Measurements from ENCODE around the gene TFAP2C. TPM values are rescaled to one million over a fixed set of nuclear protein-coding genes. Genes with fewer than 3 reads are reported as not detected.

Gene TFAP2C
- 6.9 TPM for total RNA-seq (2021; ENCODE audit: unreplicated experiment)
- polyA plus RNA-seq (2012) = 3.5 and 4.1 TPM in 2 replicates
- percentile 57 among the genes with signal in this experiment for Bru-seq, nascent RNA
- BruChase-seq, experiment 1, labeled RNA remaining after a 6-hour chase = percentile 48 among the genes with signal in this experiment
- BruChase-seq, experiment 2, labeled RNA remaining after a 2-hour chase = percentile 70 among the genes with signal in this experiment
- long read RNA-seq, transcript TFAP2C-201 (7 exons, 2,866 nt) = major isoform, 8 of 16 reads
- long read RNA-seq, partial matches to known transcripts = 8 of 16 reads
- long read RNA-seq, other reads (novel, unspliced or antisense) = 0 of 16 reads

DNA sequence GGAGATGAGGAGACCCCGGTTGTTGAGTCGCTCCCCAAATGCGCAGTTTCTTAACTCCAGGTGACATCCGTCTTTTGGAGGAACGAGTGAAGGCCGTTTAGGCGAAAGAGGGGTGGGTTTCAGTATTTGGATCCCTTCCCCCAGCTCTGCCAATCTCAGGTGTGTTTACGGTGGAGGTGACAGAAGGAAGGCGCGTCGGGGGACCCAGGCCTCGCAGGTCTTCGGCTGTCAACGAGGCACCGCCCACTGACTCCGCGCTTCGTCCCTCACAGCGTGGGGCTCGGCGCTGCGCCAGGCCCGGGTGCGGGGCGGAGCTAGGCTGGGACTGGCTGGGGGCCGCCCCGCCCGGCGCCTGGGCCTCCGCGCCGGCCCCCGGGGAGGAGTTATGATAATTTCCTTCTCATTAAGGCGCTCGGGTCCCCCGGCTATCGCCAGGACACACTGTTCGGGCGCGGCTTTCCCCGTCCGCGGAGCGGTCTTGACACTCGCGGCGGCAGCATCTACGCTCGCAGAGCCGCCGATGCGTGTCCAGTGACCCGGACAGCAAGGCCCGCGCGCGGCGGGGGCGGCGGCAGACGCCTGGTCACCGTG lies at the start of gene TFAP2C:
TFAP2C (plus strand) TSS at position 434 of the 591 bp plus-strand sequence. CDS start 239 bp downstream, outside the sequence.
- TF ChIP-seq, protein P1, sequence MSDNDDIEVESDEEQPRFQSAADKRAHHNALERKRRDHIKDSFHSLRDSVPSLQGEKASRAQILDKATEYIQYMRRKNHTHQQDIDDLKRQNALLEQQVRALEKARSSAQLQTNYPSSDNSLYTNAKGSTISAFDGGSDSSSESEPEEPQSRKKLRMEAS (IDR thresholded peaks at IDR 0.05) = peak; percentile 89
- TF ChIP-seq EZH2 (IDR thresholded peaks at IDR 0.05) (no peak), POLR2AphosphoS5 (IDR thresholded peaks at IDR 0.05; ENCODE audit: low read depth, low read length) (peak; percentile 72), EGR1 (IDR thresholded peaks at IDR 0.05; ENCODE audit: low read depth) (peak; percentile 26; the same call in 1 of the 2 replicates)
- TF ChIP-seq, protein P2, sequence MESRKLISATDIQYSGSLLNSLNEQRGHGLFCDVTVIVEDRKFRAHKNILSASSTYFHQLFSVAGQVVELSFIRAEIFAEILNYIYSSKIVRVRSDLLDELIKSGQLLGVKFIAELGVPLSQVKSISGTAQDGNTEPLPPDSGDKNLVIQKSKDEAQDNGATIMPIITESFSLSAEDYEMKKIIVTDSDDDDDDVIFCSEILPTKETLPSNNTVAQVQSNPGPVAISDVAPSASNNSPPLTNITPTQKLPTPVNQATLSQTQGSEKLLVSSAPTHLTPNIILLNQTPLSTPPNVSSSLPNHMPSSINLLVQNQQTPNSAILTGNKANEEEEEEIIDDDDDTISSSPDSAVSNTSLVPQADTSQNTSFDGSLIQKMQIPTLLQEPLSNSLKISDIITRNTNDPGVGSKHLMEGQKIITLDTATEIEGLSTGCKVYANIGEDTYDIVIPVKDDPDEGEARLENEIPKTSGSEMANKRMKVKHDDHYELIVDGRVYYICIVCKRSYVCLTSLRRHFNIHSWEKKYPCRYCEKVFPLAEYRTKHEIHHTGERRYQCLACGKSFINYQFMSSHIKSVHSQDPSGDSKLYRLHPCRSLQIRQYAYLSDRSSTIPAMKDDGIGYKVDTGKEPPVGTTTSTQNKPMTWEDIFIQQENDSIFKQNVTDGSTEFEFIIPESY (IDR thresholded peaks at IDR 0.05; ENCODE audit: extremely low read depth, insufficient replicate concordance, low read length) = no peak
- peaks cover 4 to 17% of the 10 kb centered on the region in 2 experiments for H3K4me1 ChIP-seq (ENCODE audit: control insufficient read depth in 1 of 2, insufficient read depth in 2 of 2, low read length in 2 of 2)
- peak; percentile 81 for ATAC-seq
- RAD21 ChIA-PET (ENCODE audit: low non-redundant PET in 1 of 2, low total read pairs in 2 of 2, uncharacterized antibody in 2 of 2, unreplicated experiment in 2 of 2) = interaction anchor here (1.4 to 2.1 kb wide), 2 partner anchors 345 kb away, joined by 4 to 11 read pairs; no protein-coding TSS in a partner anchor
- no peaks in the 10 kb centered on the region for H3K9me3 ChIP-seq (ENCODE audit: control insufficient read depth in 1 of 2, insufficient read depth in 1 of 2, low read depth in 1 of 2, low read length in 2 of 2)
- H3K9me2 ChIP-seq (ENCODE audit: insufficient read depth) = no peaks in the 10 kb centered on the region
- peak within 1 kb of the TSS; percentile 98 for H3K4me2 ChIP-seq (ENCODE audit: low read length)
- peak; percentile 54 for DNase-seq (ENCODE audit: low read depth, low spot score)
- H2AFZ ChIP-seq (ENCODE audit: low read depth, low read length, poor library complexity, severe bottlenecking) = peak within 1 kb of the TSS; percentile 78
- POLR2A ChIA-PET = interaction anchor here (0.9 kb wide), 1 partner anchor 24 kb away, joined by 5 read pairs; no protein-coding TSS in a partner anchor
- no peaks in the 10 kb centered on the region for H3K27me3 ChIP-seq (ENCODE audit: insufficient read depth, low read length)
- H3K9ac ChIP-seq (ENCODE audit: low read length) = peak within 1 kb of the TSS; percentile 65
- intact Hi-C loops (cut with micrococcal nuclease) = loop anchor here (1.0 to 5.0 kb wide), 2 partner anchors 158 to 345 kb away; no protein-coding TSS in a partner anchor
- H3K36me3 ChIP-seq (ENCODE audit: control insufficient read depth in 1 of 2, insufficient read depth in 2 of 2, low read length in 2 of 2) = peaks cover 0 to 5% of the 10 kb centered on the region in 2 experiments; a peak in 1 of 4 replicates
- BruUV-seq (replicated peaks) = no TSS peak
- H3K27ac ChIP-seq (ENCODE audit: low read depth, low read length) = peak within 1 kb of the TSS; percentile 65
- CTCF ChIA-PET = interaction anchor here (1.0 to 1.8 kb wide), 5 partner anchors 8 to 345 kb away, joined by 3 to 13 read pairs (median 3); no protein-coding TSS in a partner anchor
- no peaks in the 10 kb centered on the region for H3K79me2 ChIP-seq (ENCODE audit: insufficient read depth, low read length)
- peak within 1 kb of the TSS; percentile 61 to 84 for H3K4me3 ChIP-seq (replicated peaks in 1 of 2; ENCODE audit: low read depth in 1 of 2, low read length in 2 of 2)
- no peaks in the 10 kb centered on the region for H4K20me1 ChIP-seq (ENCODE audit: insufficient read depth)
